ENCODE data around the gene HLA-E. TPM values are rescaled to one million over a fixed set of nuclear protein-coding genes. Genes with fewer than 3 reads are reported as not detected.
"Not testable (repeated sequence)": the region's sequence is repeated elsewhere in the genome, so short reads cannot be mapped to it uniquely, and the experiment has no call there.

Gene HLA-E
- polyA plus RNA-seq, 3 donors, result 870 to 944 (median 893) TPM

- peaks cover 3 to 12% of the 10 kb centered on the region in 2 donors for H3K4me1 ChIP-seq (ENCODE audit: control insufficient read depth in 1 of 2, insufficient read depth in 2 of 2, low read length in 2 of 2)
- Mint-ChIP-seq H3K4me1 (peaks cover 17% of the 10 kb centered on the region), H3K27me3 (ENCODE audit: low read depth in 3 of 3) (peaks cover 60 to 68% (median 62%) of the 10 kb centered on the region in 3 donors), H3K4me3 (peak overlapping the region in 1 of 2 donors; percentile 82), H3K9me3 (peaks cover 0 to 10% (median 3%) of the 10 kb centered on the region in 7 donors)
- H3K4me3 ChIP-seq (replicated peaks in 1 of 3; ENCODE audit: low read depth in 2 of 3, low read length in 3 of 3); H3K36me3 Mint-ChIP-seq; H3K9ac ChIP-seq (ENCODE audit: insufficient read depth, low read length, poor library complexity, severe bottlenecking); H3K27ac Mint-ChIP-seq; H3K79me2 ChIP-seq (ENCODE audit: insufficient read depth, low read length); H4K20me1 ChIP-seq (ENCODE audit: insufficient read depth, low read length); H3K4me2 ChIP-seq (replicated peaks; ENCODE audit: extremely low read depth, low read length, poor library complexity, severe bottlenecking); H2AFZ ChIP-seq (ENCODE audit: insufficient read depth, low read depth, low read length, poor library complexity, severe bottlenecking); H3K36me3 ChIP-seq (replicated peaks in 1 of 2; ENCODE audit: control insufficient read depth in 1 of 2, insufficient read depth in 2 of 2, low read length in 2 of 2); H3K27ac ChIP-seq (ENCODE audit: low read depth in 1 of 2, low read length in 2 of 2): not testable (repeated sequence)
- intact Hi-C loops (cut with micrococcal nuclease), result loop anchor here (2.0 to 10.0 kb wide), 8 partner anchors 49 to 243 kb away; partner anchors contain the start of genes DHX16 (in 2 of the 2) and TUBB (in 2 of the 2)
- WGBS (ENCODE audit: insufficient coverage), result 1% methylated on average over 11 of the region's 19 CpGs
- H3K9me3 ChIP-seq (replicated peaks in 1 of 2; ENCODE audit: control insufficient read depth in 1 of 2, insufficient read depth in 1 of 2, low read length in 2 of 2), result peaks cover 5 to 17% of the 10 kb centered on the region in 2 donors
- DNase-seq, result peak; percentile 74 to 86 (median 85)
- TF ChIP-seq CTCF (IDR thresholded peaks at IDR 0.05), result peak; percentile 77
- peaks cover 55 to 61% of the 10 kb centered on the region in 2 donors for H3K27me3 ChIP-seq (ENCODE audit: control insufficient read depth in 2 of 2, insufficient read depth in 2 of 2, low read length in 2 of 2)
Observed at GRCh38 chr6:30481965-30482644, 7.2 kb upstream of the HLA-E start.

GRCh38 chr6:30483677-30484279 lies 5.5 kb upstream of the HLA-E start:
- Histone ChIP-seq H3K9me3 (replicated peaks in 1 of 2; ENCODE audit: control insufficient read depth in 1 of 2, insufficient read depth in 1 of 2, low read length in 2 of 2) (peaks cover 5 to 17% of the 10 kb centered on the region in 2 donors), H3K36me3 (replicated peaks in 1 of 2; ENCODE audit: control insufficient read depth in 1 of 2, insufficient read depth in 2 of 2, low read length in 2 of 2) (no peaks in the 10 kb centered on the region), H3K27ac (ENCODE audit: low read depth in 1 of 2, low read length in 2 of 2) (no peak overlapping the region), H3K4me1 (ENCODE audit: control insufficient read depth in 1 of 2, insufficient read depth in 2 of 2, low read length in 2 of 2) (peaks cover 7 to 12% of the 10 kb centered on the region in 2 donors), H3K4me3 (replicated peaks in 1 of 3; ENCODE audit: low read depth in 2 of 3, low read length in 3 of 3) (no peak overlapping the region), H3K4me2 (replicated peaks; ENCODE audit: extremely low read depth, low read length, poor library complexity, severe bottlenecking) (no peak overlapping the region), H4K20me1 (ENCODE audit: insufficient read depth, low read length) (peaks cover 8% of the 10 kb centered on the region), H3K27me3 (ENCODE audit: control insufficient read depth in 2 of 2, insufficient read depth in 2 of 2, low read length in 2 of 2) (peaks cover 40 to 46% of the 10 kb centered on the region in 2 donors), H3K79me2 (ENCODE audit: insufficient read depth, low read length) (no peaks in the 10 kb centered on the region), H2AFZ (ENCODE audit: insufficient read depth, low read depth, low read length, poor library complexity, severe bottlenecking) (no peak overlapping the region), H3K9ac (ENCODE audit: insufficient read depth, low read length, poor library complexity, severe bottlenecking) (no peak overlapping the region)
- peak; percentile 75 for TF ChIP-seq CTCF (IDR thresholded peaks at IDR 0.05)
- Mint-ChIP-seq H3K4me1 (peaks cover 25% of the 10 kb centered on the region), H3K9me3 (peaks cover 0 to 9% (median 1%) of the 10 kb centered on the region in 7 donors), H3K4me3 (peak overlapping the region in 1 of 2 donors; percentile 72), H3K36me3 (peaks cover 6% of the 10 kb centered on the region in 2 donors), H3K27me3 (ENCODE audit: low read depth in 3 of 3) (peaks cover 43 to 52% (median 45%) of the 10 kb centered on the region in 3 donors), H3K27ac (no peak overlapping the region)
- intact Hi-C loops (cut with micrococcal nuclease), result loop anchor here (1.0 to 10.0 kb wide), 9 partner anchors 47 to 241 kb away; partner anchors contain the start of genes DHX16 (in 2 of the 2) and TUBB (in 2 of the 2)
- peak in 2 of 3 donors; percentile 66 to 70 for DNase-seq
- WGBS (ENCODE audit: insufficient coverage), result no CpG with 5 or more reads among the region's 7 CpGs

Measured in CD14-positive monocyte (primary cell).